HCT116 (cell line): ENCODE results near the gene USP16. TPM values are rescaled to one million over a fixed set of nuclear protein-coding genes. Genes with fewer than 3 reads are reported as not detected.
"Not testable (repeated sequence)": the region's sequence is repeated elsewhere in the genome, so short reads cannot be mapped to it uniquely, and the experiment has no call there.

Source experiments
- ATAC-seq: fragments of 200-7000 bp; cut with Tn5 transposase; 2 replicates; pipeline ENCODE4 v1.9.1; 2020; ENCODE audit warnings: mild to moderate bottlenecking, moderate library complexity
- BruUV-seq: library from RNA; stranded (reverse); fragments of 400-500 nt; replicated peaks from 2 replicates; lab custom pipeline; 2021; lab: Mats Ljungman, UMichigan
- CTCF ChIA-PET: fragments of 300-600 bp; sonication (Branson Sonifier 250); formaldehyde crosslinking; loops from one replicate; lab custom pipeline; 2021; ENCODE audit warnings: antibody characterized with exemption; lab: Charles Lee
- POLR2A ChIA-PET: fragments of 300-600, 350-600 bp; sonication (Branson Sonifier 250); formaldehyde crosslinking; loops from one replicate; lab custom pipeline; 2021; ENCODE audit warnings: antibody characterized with exemption; lab: Charles Lee
- RAD21 ChIA-PET, 2 experiments: fragments of 300-600 bp; sonication (Branson Sonifier 250); formaldehyde crosslinking; loops; one replicate each; lab custom pipeline; 2023; ENCODE audit warnings: low total read pairs in 2 of 2; ENCODE audit not compliant: uncharacterized antibody in 2 of 2, unreplicated experiment in 2 of 2, low non-redundant PET in 1 of 2; lab: Charles Lee
- DNase-seq: peaks from one replicate; pipeline ENCODE4 v3.0.0-alpha.2; 2010; ENCODE audit warnings: low read depth, low spot score
- H2AFZ ChIP-seq: fragments of 200-600 bp; shearing (Covaris generic), sonication (generic); 2 replicates; pipeline ENCODE4 v1.6.1; 2017; ENCODE audit warnings: low read depth, mixed run types, mixed read lengths, antibody characterized with exemption, low read length; ENCODE audit not compliant: poor library complexity, severe bottlenecking
- H3K27ac ChIP-seq: 2 replicates; pipeline ENCODE4 v1.5.1; 2012; ENCODE audit warnings: low read depth, low read length
- H3K27me3 ChIP-seq: fragments of 200-600 bp; sonication (generic); 2 replicates; pipeline ENCODE4 v1.6.1; 2016; ENCODE audit warnings: mixed run types, low read length, mixed read lengths; ENCODE audit not compliant: insufficient read depth
- H3K36me3 ChIP-seq, 2 experiments: fragments of 200-500 bp in 1 of 2; fragments of 200-600 bp in 1 of 2; sonication (Bioruptor generic) in 1 of 2; sonication (generic) in 1 of 2; 2 replicates each; pipeline versions ENCODE4 v1.5.1 to v1.6.1; 2014 to 2016; ENCODE audit warnings: low read length in 2 of 2, inconsistent platforms in 1 of 2, mixed read lengths in 1 of 2, mixed run types in 1 of 2; ENCODE audit not compliant: insufficient read depth in 2 of 2, control insufficient read depth in 1 of 2
- H3K4me1 ChIP-seq, 2 experiments: fragments of 200-600 bp in 1 of 2; sonication (generic) in 1 of 2; 2 replicates each; pipeline versions ENCODE4 v1.5.1 to v1.6.1; 2012 to 2017; ENCODE audit warnings: low read length in 2 of 2, inconsistent platforms in 1 of 2, mild to moderate bottlenecking in 1 of 2, mixed read lengths in 1 of 2, mixed run types in 1 of 2, moderate library complexity in 1 of 2; ENCODE audit not compliant: insufficient read depth in 2 of 2, control insufficient read depth in 1 of 2
- H3K4me2 ChIP-seq: fragments of 200-600 bp; sonication (generic); 2 replicates; pipeline ENCODE4 v1.6.1; 2017; ENCODE audit warnings: mixed run types, low read length, mixed read lengths
- H3K4me3 ChIP-seq, 2 experiments: fragments of 200-600 bp in 1 of 2; sonication (generic) in 1 of 2; replicated peaks in 1 of 2; 2 replicates each; pipeline ENCODE4 v1.5.1; 2011 to 2016; ENCODE audit warnings: low read length in 2 of 2, control low read depth in 1 of 2, low read depth in 1 of 2, mild to moderate bottlenecking in 1 of 2, mixed read lengths in 1 of 2, mixed run types in 1 of 2
- H3K79me2 ChIP-seq: fragments of 200-600 bp; sonication (generic); 2 replicates; pipeline ENCODE4 v1.6.1; 2017; ENCODE audit warnings: mild to moderate bottlenecking, mixed run types, low read length, moderate library complexity, mixed read lengths; ENCODE audit not compliant: insufficient read depth
- H3K9ac ChIP-seq: fragments of 200-600 bp; sonication (generic); 2 replicates; pipeline ENCODE4 v1.6.1; 2016; ENCODE audit warnings: low read length, mixed read lengths
- H3K9me2 ChIP-seq: fragments of 200-600 bp; sonication (generic), shearing (Covaris generic); 2 replicates; pipeline ENCODE4 v1.6.1; 2017; ENCODE audit warnings: mixed run types, mild to moderate bottlenecking, moderate library complexity; ENCODE audit not compliant: insufficient read depth
- H3K9me3 ChIP-seq, 2 experiments: fragments of 200-500 bp in 1 of 2; fragments of 200-600 bp in 1 of 2; sonication (Bioruptor generic) in 1 of 2; sonication (generic) in 1 of 2; 2 replicates each; pipeline ENCODE4 v1.6.1; 2014 to 2017; ENCODE audit warnings: low read length in 2 of 2, mixed read lengths in 2 of 2, inconsistent platforms in 1 of 2, low read depth in 1 of 2, mild to moderate bottlenecking in 1 of 2, mixed run types in 1 of 2, moderate library complexity in 1 of 2; ENCODE audit not compliant: control insufficient read depth in 1 of 2, insufficient read depth in 1 of 2
- H4K20me1 ChIP-seq: fragments of 200-600 bp; sonication (generic), shearing (Covaris generic); 2 replicates; pipeline ENCODE4 v1.6.1; 2017; ENCODE audit warnings: mixed run types, mild to moderate bottlenecking, moderate library complexity; ENCODE audit not compliant: insufficient read depth
- ELF1 ChIP-seq: IDR thresholded peaks from 2 replicates; pipeline ENCODE4 v1.6.1; 2012; ENCODE audit warnings: low read depth, borderline replicate concordance
- intact Hi-C: fragments of 100-400 bp; cut with micrococcal nuclease; formaldehyde crosslinking; loops from 2 replicates; pipeline ENCODE4 v1.10.0; 2022
- total RNA-seq: library from RNA; stranded (reverse); gene quantifications from one replicate; pipeline ENCODE4 v1.2.1, GENCODE V29; 2021; ENCODE audit not compliant: unreplicated experiment
- TF ChIP-seq, protein P1 (sequence below): IDR thresholded peaks from 2 replicates; pipeline ENCODE4 v1.6.1; 2012
- TF ChIP-seq, protein P2 (sequence below), 3 experiments: fragments of 200-600 bp in 1 of 3; sonication (generic) in 1 of 3; IDR thresholded peaks in 2 of 3; conservative IDR thresholded peaks in 1 of 3; 2 replicates each; pipeline ENCODE4 v1.5.1; 2012 to 2017; ENCODE audit warnings: low read depth in 2 of 3, low read length in 2 of 3, antibody characterized with exemption in 1 of 3, borderline replicate concordance in 1 of 3, control low read depth in 1 of 3, mild to moderate bottlenecking in 1 of 3, mixed read lengths in 1 of 3, mixed run types in 1 of 3, moderate library complexity in 1 of 3; ENCODE audit not compliant: insufficient read depth in 1 of 3
- TF ChIP-seq, protein P3 (sequence below): IDR thresholded peaks from 2 replicates; pipeline ENCODE4 v1.6.1; 2011; ENCODE audit warnings: mild to moderate bottlenecking, low read length, moderate library complexity; ENCODE audit not compliant: insufficient replicate concordance; ENCODE audit errors: extremely low read depth

USP16 gene
- total RNA-seq, 1 experiment from 2014 or later, result 35.9 TPM

DNA sequence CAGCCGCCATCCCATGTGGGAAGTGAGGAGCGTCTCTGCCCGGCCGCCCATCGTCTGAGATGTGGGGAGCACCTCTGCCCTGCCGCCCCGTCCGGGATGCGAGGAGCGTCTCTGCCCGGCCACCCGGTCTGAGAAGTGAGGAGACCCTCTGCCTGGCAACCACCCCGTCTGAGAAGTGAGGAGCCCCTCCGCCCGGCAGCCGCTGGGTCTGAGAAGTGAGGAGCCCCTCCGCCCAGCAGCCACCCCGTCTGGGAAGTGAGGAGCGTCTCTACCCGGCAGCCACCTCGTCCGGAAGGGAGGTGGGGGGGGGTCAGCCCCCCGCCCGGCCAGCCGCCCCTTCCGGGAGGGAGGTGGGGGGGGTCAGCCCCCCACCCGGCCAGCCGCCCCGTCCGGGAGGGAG, 13.2 kb upstream of the USP16 start:
- H3K9me3 ChIP-seq, H3K79me2 ChIP-seq, RAD21 ChIA-PET, H3K9me2 ChIP-seq, H3K4me2 ChIP-seq, H3K36me3 ChIP-seq, POLR2A ChIA-PET, H3K4me1 ChIP-seq, H3K9ac ChIP-seq, DNase-seq, H3K27me3 ChIP-seq, H2AFZ ChIP-seq, ATAC-seq, H3K27ac ChIP-seq, intact Hi-C loops, H3K4me3 ChIP-seq, H4K20me1 ChIP-seq, BruUV-seq, CTCF ChIA-PET: not testable (repeated sequence)

DNA sequence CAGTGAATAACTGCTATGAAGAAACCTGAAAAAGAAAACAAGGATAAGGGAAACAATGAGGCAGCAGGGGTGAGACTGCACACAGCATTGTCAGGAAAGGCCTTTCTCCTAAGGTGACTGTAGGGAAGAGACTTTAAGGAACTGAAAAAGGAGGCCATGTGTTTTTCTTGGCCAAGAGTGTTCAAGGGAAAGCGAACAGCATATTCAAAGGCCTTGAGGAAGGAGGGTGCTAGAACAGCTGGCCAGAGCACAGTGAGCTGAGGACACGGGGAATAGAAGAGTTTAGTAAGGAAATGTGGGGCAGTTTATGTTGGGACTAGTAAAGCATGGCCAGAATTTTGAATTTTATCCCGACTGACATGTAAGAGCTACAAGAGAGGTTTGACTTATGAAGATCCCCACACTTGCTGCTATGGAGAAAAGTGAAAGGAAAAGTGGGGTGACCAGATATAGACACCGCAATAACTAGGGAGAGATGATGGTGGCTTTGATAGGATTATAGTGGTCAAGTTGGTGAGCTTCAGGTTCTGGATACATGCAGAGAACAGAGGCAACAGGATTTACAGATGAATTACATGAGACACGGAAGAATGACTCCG, 6.7 kb upstream of the USP16 start:
- peak overlapping the region; percentile 87 for H3K4me2 ChIP-seq
- H3K27ac ChIP-seq, result no peak overlapping the region
- CTCF ChIA-PET, result no interaction called here
- peak overlapping the region; percentile 96 for H3K9ac ChIP-seq
- intact Hi-C loops, result no loop called here
- no peaks in the 10 kb centered on the region for H3K27me3 ChIP-seq
- RAD21 ChIA-PET, result no interaction called here
- TF ChIP-seq, protein P1, sequence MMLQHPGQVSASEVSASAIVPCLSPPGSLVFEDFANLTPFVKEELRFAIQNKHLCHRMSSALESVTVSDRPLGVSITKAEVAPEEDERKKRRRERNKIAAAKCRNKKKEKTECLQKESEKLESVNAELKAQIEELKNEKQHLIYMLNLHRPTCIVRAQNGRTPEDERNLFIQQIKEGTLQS, result no peak
- TF ChIP-seq ELF1, result no peak
- TF ChIP-seq, protein P2, sequence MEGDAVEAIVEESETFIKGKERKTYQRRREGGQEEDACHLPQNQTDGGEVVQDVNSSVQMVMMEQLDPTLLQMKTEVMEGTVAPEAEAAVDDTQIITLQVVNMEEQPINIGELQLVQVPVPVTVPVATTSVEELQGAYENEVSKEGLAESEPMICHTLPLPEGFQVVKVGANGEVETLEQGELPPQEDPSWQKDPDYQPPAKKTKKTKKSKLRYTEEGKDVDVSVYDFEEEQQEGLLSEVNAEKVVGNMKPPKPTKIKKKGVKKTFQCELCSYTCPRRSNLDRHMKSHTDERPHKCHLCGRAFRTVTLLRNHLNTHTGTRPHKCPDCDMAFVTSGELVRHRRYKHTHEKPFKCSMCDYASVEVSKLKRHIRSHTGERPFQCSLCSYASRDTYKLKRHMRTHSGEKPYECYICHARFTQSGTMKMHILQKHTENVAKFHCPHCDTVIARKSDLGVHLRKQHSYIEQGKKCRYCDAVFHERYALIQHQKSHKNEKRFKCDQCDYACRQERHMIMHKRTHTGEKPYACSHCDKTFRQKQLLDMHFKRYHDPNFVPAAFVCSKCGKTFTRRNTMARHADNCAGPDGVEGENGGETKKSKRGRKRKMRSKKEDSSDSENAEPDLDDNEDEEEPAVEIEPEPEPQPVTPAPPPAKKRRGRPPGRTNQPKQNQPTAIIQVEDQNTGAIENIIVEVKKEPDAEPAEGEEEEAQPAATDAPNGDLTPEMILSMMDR (IDR thresholded peaks at IDR 0.05 in 2 of 3, conservative IDR thresholded peaks at IDR 0.05 in 1 of 3; ENCODE audit: borderline replicate concordance in 1 of 3, insufficient read depth in 1 of 3, low read depth in 2 of 3, low read length in 2 of 3), result no peak
- TF ChIP-seq, protein P3, sequence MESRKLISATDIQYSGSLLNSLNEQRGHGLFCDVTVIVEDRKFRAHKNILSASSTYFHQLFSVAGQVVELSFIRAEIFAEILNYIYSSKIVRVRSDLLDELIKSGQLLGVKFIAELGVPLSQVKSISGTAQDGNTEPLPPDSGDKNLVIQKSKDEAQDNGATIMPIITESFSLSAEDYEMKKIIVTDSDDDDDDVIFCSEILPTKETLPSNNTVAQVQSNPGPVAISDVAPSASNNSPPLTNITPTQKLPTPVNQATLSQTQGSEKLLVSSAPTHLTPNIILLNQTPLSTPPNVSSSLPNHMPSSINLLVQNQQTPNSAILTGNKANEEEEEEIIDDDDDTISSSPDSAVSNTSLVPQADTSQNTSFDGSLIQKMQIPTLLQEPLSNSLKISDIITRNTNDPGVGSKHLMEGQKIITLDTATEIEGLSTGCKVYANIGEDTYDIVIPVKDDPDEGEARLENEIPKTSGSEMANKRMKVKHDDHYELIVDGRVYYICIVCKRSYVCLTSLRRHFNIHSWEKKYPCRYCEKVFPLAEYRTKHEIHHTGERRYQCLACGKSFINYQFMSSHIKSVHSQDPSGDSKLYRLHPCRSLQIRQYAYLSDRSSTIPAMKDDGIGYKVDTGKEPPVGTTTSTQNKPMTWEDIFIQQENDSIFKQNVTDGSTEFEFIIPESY, result no peak
- H3K36me3 ChIP-seq, result no peaks in the 10 kb centered on the region
- ATAC-seq (no peak), DNase-seq (no peak)
- H3K79me2 ChIP-seq, result peaks cover 38% of the 10 kb centered on the region
- H3K4me1 ChIP-seq, result peaks cover 4 to 31% of the 10 kb centered on the region in 2 experiments; a peak in 3 of 4 replicates
- H3K9me2 ChIP-seq, result no peaks in the 10 kb centered on the region
- H3K4me3 ChIP-seq, result peak overlapping the region; percentile 86 to 91
- H4K20me1 ChIP-seq, result no peaks in the 10 kb centered on the region
- no TSS peak for BruUV-seq
- no peak overlapping the region for H2AFZ ChIP-seq
- POLR2A ChIA-PET, result interaction anchor here (1.0 to 1.9 kb wide), 2 partner anchors 12 to 15 kb away, joined by 4 to 8 read pairs; no protein-coding TSS in a partner anchor
- H3K9me3 ChIP-seq, result no peaks in the 10 kb centered on the region
